OCI-LY1 (cell line): ENCODE measurements around the gene RNF150.

Source experiments
- CTCF ChIP-seq: fragments of 200-600 bp; sonication (generic), shearing (Covaris generic); IDR thresholded peaks from 2 replicates; pipeline ENCODE4 v1.5.1; 2017; ENCODE audit warnings: mild to moderate bottlenecking, antibody characterized with exemption, low read length, moderate library complexity, mixed read lengths
- EZH2 ChIP-seq: fragments of 200-600 bp; sonication (generic), shearing (Covaris generic); IDR thresholded peaks from 2 replicates; pipeline ENCODE4 v1.8.0; 2017; ENCODE audit warnings: borderline replicate concordance, mixed run types, mild to moderate bottlenecking, antibody characterized with exemption, low read length, moderate library complexity, mixed read lengths

GRCh38 chr4:140955641-140956040 lies 177.6 kb downstream of the RNF150 start:
- no peak for TF ChIP-seq CTCF
- TF ChIP-seq EZH2, result no peak
